GM21515 (cell line): ENCODE measurements around the gene HAP1.
"Not testable (repeated sequence)": the region's sequence is repeated elsewhere in the genome, so short reads cannot be mapped to it uniquely, and the experiment has no call there.

Source experiments
- ATAC-seq: cut with Tn5 transposase; IDR thresholded peaks from one replicate; pipeline ENCODE4 v1.9.1; 2021; ENCODE audit not compliant: unreplicated experiment

Gene HAP1

GRCh38 chr17:41734139-41734948 is at the start of gene HAP1:
Gene HAP1 (minus strand): TSS chr17:41734643. CDS start chr17:41734634, 9 bp downstream.
- no peak for ATAC-seq

GRCh38 chr17:41782142-41782541 is 47.7 kb upstream of the HAP1 start:
- no peak for ATAC-seq

GRCh38 chr17:41781404-41782110 is 47.1 kb upstream of the HAP1 start:
- ATAC-seq: no peak

GRCh38 chr17:41779954-41780353 is 45.5 kb upstream of the HAP1 start:
- ATAC-seq: no peak

- ATAC-seq: no peak
Measured at GRCh38 chr17:41777574-41778188, 43.2 kb upstream of the HAP1 start.

- ATAC-seq: no peak
Measured at GRCh38 chr17:41777157-41777573, 42.7 kb upstream of the HAP1 start.

- ATAC-seq: not testable (repeated sequence)
Measured at GRCh38 chr17:41776262-41776900, 41.9 kb upstream of the HAP1 start.

- ATAC-seq: no peak
Measured at GRCh38 chr17:41775394-41776226, 41.2 kb upstream of the HAP1 start.

- no peak for ATAC-seq
Measured at GRCh38 chr17:41773731-41774193, 39.3 kb upstream of the HAP1 start.

GRCh38 chr17:41773190-41773588 is 38.7 kb upstream of the HAP1 start:
- ATAC-seq: no peak

- no peak for ATAC-seq
Measured at GRCh38 chr17:41772586-41773189, 38.2 kb upstream of the HAP1 start.

GRCh38 chr17:41772218-41772585 is 37.8 kb upstream of the HAP1 start:
- ATAC-seq: no peak

GRCh38 chr17:41771389-41772206 is 37.2 kb upstream of the HAP1 start:
- ATAC-seq: no peak

GRCh38 chr17:41769985-41770384 is 35.5 kb upstream of the HAP1 start:
- no peak for ATAC-seq

- ATAC-seq: no peak
Measured at GRCh38 chr17:41769346-41769862, 35.0 kb upstream of the HAP1 start.

GRCh38 chr17:41768682-41769288 is 34.3 kb upstream of the HAP1 start:
- ATAC-seq: no peak

- ATAC-seq: no peak
Measured at GRCh38 chr17:41767324-41768042, 33.0 kb upstream of the HAP1 start.

- ATAC-seq: no peak
Measured at GRCh38 chr17:41766135-41766534, 31.7 kb upstream of the HAP1 start.
